Measurements from ENCODE around the gene SLC20A1.

DNA sequence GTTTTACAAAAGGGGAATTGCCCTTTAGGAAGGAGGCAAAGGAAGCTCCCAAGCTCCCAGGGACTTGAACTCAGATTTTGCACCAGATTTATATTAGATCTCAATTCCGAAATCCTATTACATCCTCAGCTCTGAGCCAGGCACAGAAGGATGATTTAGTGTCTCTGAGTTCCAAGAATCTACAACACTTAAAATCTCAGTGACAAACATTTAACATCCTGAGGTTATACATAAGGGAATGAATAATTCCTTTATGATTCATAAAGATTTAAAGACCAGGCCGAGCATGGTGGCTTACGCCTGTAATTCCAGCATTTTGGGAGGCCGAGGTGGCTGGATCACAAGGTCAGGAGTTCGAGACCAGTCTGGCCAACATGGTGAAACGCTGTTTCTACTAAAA is 16.5 kb upstream of the SLC20A1 start:
- TF ChIP-seq, protein P1, sequence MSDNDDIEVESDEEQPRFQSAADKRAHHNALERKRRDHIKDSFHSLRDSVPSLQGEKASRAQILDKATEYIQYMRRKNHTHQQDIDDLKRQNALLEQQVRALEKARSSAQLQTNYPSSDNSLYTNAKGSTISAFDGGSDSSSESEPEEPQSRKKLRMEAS (IDR thresholded peaks at IDR 0.05), result no peak
- no peak for TF ChIP-seq EZH2 (IDR thresholded peaks at IDR 0.05)
- TF ChIP-seq, protein P2, sequence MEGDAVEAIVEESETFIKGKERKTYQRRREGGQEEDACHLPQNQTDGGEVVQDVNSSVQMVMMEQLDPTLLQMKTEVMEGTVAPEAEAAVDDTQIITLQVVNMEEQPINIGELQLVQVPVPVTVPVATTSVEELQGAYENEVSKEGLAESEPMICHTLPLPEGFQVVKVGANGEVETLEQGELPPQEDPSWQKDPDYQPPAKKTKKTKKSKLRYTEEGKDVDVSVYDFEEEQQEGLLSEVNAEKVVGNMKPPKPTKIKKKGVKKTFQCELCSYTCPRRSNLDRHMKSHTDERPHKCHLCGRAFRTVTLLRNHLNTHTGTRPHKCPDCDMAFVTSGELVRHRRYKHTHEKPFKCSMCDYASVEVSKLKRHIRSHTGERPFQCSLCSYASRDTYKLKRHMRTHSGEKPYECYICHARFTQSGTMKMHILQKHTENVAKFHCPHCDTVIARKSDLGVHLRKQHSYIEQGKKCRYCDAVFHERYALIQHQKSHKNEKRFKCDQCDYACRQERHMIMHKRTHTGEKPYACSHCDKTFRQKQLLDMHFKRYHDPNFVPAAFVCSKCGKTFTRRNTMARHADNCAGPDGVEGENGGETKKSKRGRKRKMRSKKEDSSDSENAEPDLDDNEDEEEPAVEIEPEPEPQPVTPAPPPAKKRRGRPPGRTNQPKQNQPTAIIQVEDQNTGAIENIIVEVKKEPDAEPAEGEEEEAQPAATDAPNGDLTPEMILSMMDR (IDR thresholded peaks at IDR 0.05 in 2 of 3, conservative IDR thresholded peaks at IDR 0.05 in 1 of 3; ENCODE audit: borderline replicate concordance in 1 of 3, insufficient read depth in 1 of 3, low read depth in 2 of 3, low read length in 2 of 3), result no peak
- TF ChIP-seq, protein P3, sequence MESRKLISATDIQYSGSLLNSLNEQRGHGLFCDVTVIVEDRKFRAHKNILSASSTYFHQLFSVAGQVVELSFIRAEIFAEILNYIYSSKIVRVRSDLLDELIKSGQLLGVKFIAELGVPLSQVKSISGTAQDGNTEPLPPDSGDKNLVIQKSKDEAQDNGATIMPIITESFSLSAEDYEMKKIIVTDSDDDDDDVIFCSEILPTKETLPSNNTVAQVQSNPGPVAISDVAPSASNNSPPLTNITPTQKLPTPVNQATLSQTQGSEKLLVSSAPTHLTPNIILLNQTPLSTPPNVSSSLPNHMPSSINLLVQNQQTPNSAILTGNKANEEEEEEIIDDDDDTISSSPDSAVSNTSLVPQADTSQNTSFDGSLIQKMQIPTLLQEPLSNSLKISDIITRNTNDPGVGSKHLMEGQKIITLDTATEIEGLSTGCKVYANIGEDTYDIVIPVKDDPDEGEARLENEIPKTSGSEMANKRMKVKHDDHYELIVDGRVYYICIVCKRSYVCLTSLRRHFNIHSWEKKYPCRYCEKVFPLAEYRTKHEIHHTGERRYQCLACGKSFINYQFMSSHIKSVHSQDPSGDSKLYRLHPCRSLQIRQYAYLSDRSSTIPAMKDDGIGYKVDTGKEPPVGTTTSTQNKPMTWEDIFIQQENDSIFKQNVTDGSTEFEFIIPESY (IDR thresholded peaks at IDR 0.05; ENCODE audit: extremely low read depth, insufficient replicate concordance, low read length), result no peak
- TF ChIP-seq, protein P4, sequence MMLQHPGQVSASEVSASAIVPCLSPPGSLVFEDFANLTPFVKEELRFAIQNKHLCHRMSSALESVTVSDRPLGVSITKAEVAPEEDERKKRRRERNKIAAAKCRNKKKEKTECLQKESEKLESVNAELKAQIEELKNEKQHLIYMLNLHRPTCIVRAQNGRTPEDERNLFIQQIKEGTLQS (IDR thresholded peaks at IDR 0.05), result no peak
- TF ChIP-seq RAD21 (IDR thresholded peaks at IDR 0.05; ENCODE audit: low read depth), result no peak
